Measurements from ENCODE around the gene ETV6. TPM values are rescaled to one million over a fixed set of nuclear protein-coding genes. Genes with fewer than 3 reads are reported as not detected.

The ETV6 gene
- polyA plus RNA-seq, 3 donors: 3.3 to 7.7 (median 4.4) TPM

- H3K27ac ChIP-seq (ENCODE audit: low read depth, low read length): no peak overlapping the region
- WGBS, 3 donors: 39 to 50% (median 45%) methylated on average over 7 of the region's 7 CpGs
Measured at GRCh38 chr12:11705010-11705409, 55.5 kb downstream of the ETV6 start.

DNA sequence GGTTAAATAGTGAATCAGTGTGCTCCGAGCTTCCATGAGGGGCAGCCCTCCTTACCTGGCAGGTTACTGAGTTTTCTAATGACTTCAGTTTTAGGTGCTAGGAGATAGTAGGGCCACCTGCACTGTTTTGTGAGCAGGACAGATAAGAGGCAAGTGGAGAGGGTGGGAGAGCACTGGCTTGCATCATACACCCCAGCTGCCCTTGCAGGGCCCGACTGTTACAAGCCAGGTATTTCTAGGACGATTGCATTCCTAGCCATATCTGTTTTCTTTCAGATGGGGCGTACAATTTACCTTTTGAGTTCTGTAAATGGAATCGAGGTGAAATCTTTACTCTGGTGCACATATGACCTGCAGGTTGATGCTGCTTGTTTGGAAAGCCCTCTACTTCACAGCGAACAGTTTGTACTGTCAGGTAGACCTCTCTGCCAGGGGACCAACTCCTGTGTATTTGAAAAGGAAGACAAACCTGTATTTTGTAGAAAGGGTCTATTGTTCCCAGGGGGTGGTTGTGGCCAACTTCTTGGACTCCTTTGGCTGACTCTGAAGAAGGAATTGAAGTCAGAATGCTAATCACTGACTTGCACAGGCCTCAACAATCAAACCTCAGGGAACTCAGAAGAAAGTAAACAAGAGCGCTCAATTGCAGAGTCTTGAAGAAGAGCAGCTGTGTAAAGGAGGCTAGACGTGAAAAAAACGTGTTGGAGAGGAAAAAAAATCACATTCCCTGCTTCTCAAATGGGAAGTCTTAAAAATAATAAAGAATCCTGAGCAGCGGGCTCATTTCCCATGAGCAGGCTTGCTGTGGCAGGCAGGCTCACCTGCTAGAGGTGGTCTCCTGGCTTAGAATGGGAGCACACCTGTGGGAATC is 57.3 kb downstream of the ETV6 start:
- no peak overlapping the region for H3K27ac ChIP-seq (ENCODE audit: low read depth, low read length)
- WGBS, 3 donors: 34 to 68% (median 68%) methylated on average over 10 of the region's 10 CpGs

DNA sequence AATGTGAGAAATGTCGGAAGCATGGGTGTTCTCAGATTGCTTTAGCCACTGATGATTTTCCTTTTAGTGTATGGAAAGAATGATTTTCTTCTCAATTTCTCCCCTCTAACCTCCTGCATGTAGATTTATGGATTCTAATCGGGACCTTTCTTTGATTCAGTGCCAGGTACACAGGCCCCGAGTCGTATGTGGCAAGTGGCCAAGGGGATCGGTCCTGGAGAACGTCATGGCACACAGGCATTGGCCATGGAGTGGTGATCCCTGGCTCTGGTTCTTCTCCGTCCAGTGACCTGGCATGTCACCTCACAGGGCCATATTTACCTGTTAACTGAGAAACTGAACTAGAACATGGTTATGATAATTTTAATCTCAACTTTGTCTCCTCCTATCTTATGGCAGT is 58.1 kb downstream of the ETV6 start:
- 14 to 55% (median 49%) methylated on average over 7 of the region's 7 CpGs for WGBS, 3 donors
- H3K27ac ChIP-seq (ENCODE audit: low read depth, low read length): no peak overlapping the region

- WGBS, 3 donors: 90 to 94% (median 94%) methylated on average over 4 of the region's 4 CpGs
- no peak overlapping the region for H3K27ac ChIP-seq (ENCODE audit: low read depth, low read length)
Measured at GRCh38 chr12:11709513-11709912, 60.0 kb downstream of the ETV6 start.

DNA sequence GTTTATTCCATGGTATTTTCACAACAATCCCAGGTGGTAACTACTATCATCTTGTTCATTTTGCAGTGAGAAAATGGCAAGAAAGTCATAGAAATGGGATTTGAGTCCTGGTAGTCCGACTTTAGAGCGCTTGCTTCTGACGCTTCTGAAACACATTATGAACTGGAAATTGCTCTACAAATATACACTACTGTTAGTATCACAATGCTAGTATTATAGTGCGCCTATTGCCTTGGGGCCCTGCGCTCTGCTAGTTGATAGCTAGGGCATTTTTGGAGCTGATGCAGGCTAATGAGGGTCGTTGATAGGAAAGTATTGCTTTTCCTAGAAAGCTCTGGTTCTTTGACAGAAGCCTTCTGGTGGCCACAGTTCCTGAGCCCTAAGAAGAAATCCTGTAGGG is 61.0 kb downstream of the ETV6 start:
- H3K27ac ChIP-seq (ENCODE audit: low read depth, low read length): no peak overlapping the region
- WGBS, 3 donors: 92 to 96% (median 93%) methylated on average over 6 of the region's 6 CpGs

- WGBS, 3 donors: 43 to 55% (median 53%) methylated on average over 3 of the region's 3 CpGs
- H3K27ac ChIP-seq (ENCODE audit: low read depth, low read length): no peak overlapping the region
Measured at GRCh38 chr12:11710906-11711305, 61.4 kb downstream of the ETV6 start.

GRCh38 chr12:11711651-11712327 is 62.3 kb downstream of the ETV6 start:
- no peak overlapping the region for H3K27ac ChIP-seq (ENCODE audit: low read depth, low read length)
- 52 to 83% (median 55%) methylated on average over 9 of the region's 9 CpGs for WGBS, 3 donors

GRCh38 chr12:11712491-11712890 is 63.0 kb downstream of the ETV6 start:
- 95 to 99% (median 97%) methylated on average over 6 of the region's 6 CpGs for WGBS, 3 donors
- no peak overlapping the region for H3K27ac ChIP-seq (ENCODE audit: low read depth, low read length)

GRCh38 chr12:11713202-11713601 is 63.7 kb downstream of the ETV6 start:
- H3K27ac ChIP-seq (ENCODE audit: low read depth, low read length): no peak overlapping the region
- WGBS, 3 donors: 72 to 90% (median 83%) methylated on average over 4 of the region's 4 CpGs

- 68 to 89% (median 73%) methylated on average over 5 of the region's 5 CpGs for WGBS, 3 donors
- H3K27ac ChIP-seq (ENCODE audit: low read depth, low read length): no peak overlapping the region
Measured at GRCh38 chr12:11714626-11715025, 65.2 kb downstream of the ETV6 start.

DNA sequence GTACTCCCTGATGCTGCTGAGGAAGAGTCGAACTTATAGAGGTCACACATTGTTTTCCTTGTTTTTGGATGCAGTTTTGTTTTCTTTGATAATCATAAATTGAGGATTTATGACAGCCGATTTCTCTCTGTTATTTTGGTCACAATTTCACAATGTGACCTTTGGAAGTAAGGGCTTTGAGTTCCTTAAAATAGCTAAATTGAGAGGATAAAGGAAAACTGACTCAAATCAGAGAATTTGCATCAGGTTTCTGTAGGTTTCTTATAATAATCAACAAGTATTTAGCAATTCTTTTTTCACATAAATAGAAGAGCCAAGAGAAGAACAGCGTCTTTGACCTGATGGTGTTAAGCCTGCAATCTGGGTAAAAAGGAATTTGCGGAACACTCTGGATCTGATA is 66.1 kb downstream of the ETV6 start:
- no peak overlapping the region for H3K27ac ChIP-seq (ENCODE audit: low read depth, low read length)
- 76 to 83% (median 78%) methylated on average over 4 of the region's 4 CpGs for WGBS, 3 donors

GRCh38 chr12:11716794-11717518 is 67.5 kb downstream of the ETV6 start:
- no peak overlapping the region for H3K27ac ChIP-seq (ENCODE audit: low read depth, low read length)
- WGBS, 3 donors: 62 to 68% (median 68%) methylated on average over 8 of the region's 8 CpGs

DNA sequence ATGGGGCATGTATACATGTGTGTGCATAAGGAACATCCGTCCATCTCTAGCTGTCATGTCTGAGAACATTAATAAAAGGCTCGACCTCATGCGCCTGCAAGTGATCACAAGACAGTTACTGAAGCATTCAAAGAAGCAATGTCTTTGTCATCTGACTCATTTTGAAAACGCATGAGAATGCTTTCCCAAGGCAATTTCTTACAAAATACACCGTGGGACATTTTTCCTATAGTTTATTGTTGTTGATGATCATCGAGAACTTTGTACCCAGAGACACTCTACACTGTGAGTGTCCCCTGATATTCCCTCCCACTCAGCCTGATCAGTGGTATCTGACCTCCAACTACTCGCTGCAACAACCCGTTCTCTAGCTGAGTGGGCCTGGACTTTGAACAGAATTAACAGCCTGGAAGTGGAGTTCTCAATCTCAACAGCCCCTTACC is 68.1 kb downstream of the ETV6 start:
- 65 to 80% (median 79%) methylated on average over 8 of the region's 8 CpGs for WGBS, 3 donors
- H3K27ac ChIP-seq (ENCODE audit: low read depth, low read length): no peak overlapping the region

- 83 to 93% (median 87%) methylated on average over 3 of the region's 3 CpGs for WGBS, 3 donors
- H3K27ac ChIP-seq (ENCODE audit: low read depth, low read length): no peak overlapping the region
Measured at GRCh38 chr12:11718105-11718504, 68.6 kb downstream of the ETV6 start.

DNA sequence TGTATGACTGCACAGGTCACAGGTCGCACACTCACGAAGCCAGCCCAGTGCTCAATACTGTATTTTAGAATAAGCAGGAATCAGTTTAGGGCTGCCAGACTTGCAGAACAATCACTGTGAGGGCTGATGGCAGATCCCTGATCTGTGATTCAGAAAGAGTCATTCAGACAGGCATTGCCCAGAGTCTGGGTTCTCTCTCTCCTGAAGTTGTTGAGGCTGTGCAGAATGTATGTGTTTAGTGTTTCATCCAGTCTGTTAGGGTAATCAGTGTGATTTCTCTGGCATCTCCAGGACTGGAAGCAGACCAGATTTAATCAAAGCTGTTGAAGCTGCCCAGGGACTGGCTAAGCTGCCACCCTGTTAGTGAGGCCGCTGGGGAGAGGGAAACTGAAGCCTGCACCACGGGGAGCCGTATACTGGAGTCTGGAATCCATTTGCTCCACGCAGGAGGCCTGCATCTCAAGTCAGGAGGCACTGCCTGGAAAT is 69.3 kb downstream of the ETV6 start:
- WGBS, 3 donors: 76 to 89% (median 76%) methylated on average over 6 of the region's 6 CpGs

DNA sequence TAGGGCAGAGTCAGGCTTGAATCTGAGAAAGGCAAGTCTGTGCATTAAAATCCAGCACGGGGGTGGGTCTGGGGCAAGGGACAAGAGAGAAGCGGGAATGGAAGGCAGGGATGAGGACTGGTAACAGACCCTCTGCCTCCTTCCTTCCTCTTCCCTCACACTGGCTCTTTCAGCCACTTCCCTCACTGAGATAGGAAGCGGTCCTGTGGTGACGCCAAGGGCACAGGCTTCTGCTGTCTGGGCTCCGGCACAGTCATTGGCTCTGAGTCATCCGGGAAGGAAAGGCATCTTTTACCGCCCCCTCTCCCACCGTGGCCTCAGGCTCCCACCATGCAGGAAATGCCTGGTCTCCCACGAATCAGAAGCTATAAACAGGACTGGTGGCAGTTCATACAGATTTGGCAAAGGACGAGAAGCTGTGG is 70.2 kb downstream of the ETV6 start:
- WGBS, 3 donors: 34 to 77% (median 42%) methylated on average over 10 of the region's 10 CpGs

More for the DNA sequence above, 69.3 kb downstream of the ETV6 start:
- H3K27ac ChIP-seq (ENCODE audit: low read depth, low read length): no peak overlapping the region

DNA sequence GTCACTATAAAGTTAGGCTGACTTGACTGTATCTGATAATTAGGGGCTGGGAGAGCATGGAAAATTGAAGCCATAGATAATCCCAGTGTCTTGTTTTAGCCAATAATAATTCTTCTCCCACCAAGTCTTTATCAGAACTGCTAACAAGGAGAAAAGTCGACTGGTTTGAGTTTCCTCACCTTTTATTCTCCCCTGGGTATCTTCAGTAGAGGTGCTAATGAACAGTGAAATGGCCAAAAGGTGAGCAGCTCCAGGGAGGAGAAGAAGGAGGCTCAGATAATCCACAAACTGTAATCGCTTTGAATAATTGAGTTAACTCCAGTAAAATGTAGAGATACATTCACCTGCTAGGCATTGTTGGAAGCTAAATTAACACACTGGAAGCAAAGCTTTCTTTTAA is 72.6 kb downstream of the ETV6 start:
- WGBS, 3 donors: 68 to 77% (median 74%) methylated on average over 2 of the region's 2 CpGs

More for the DNA sequence above, 70.2 kb downstream of the ETV6 start:
- no peak overlapping the region for H3K27ac ChIP-seq (ENCODE audit: low read depth, low read length)

DNA sequence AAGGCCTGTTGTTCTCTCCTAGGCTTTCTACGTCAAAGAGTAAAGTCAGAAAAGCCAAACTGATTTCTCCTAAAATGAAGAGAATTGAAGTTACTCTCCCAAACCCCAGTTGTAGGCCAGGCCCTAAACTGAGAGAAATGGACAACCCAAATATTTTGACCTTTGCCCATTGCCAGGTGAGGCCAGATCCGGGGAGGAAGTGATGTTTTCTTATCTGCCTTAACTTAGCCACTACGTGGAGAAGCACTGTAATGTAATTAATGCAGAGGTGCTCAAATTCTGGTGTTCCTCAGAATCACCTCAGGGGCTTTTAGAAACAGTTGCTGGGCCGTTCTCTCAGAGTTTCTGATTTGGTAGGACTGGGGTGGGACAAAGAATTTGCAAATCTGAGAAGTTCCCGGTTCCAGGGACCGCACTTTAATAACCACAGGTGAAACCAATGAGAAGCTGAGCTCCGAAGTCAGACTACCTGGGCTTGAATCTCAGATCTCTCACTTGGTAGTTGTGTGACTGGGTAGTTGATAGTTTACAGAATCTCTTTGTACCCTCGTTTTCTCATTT is 73.2 kb downstream of the ETV6 start:
- H3K27ac ChIP-seq (ENCODE audit: low read depth, low read length): no peak overlapping the region
- 71 to 87% (median 81%) methylated on average over 8 of the region's 8 CpGs for WGBS, 3 donors

More for the DNA sequence above, 72.6 kb downstream of the ETV6 start:
- no peak overlapping the region for H3K27ac ChIP-seq (ENCODE audit: low read depth, low read length)

All from adipose tissue (tissue), 3 donors.